ENCODE measurements around the gene ASCC1. TPM values are rescaled to one million over a fixed set of nuclear protein-coding genes. Genes with fewer than 3 reads are reported as not detected.

ASCC1 gene
- total RNA-seq, 2 donors from 2014 or later, result 27.2 to 37.0 TPM

DNA sequence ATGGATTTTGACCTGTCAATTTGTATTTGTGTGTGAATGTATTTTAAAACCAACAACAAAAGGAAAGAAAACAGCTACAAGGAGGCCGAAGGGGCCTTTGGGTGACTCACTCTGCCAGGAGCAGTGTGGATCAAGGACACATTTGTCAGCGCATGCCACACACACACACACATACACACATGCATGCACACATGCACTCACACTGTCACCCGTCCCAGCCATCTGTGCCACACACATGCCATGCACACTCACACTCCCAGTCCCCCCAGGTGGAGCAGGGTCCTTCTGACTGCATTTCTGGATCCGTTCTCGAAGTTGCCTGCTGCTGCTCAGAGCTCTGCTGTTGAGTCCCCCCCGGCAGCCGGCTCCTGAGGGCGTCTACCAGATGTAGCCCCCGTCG lies 153.7 kb downstream of the ASCC1 start:
- Histone ChIP-seq H3K4me3 (no peak overlapping the region), H3K36me3 (no peaks in the 10 kb centered on the region), H3K27ac (no peak overlapping the region), H3K27me3 (no peaks in the 10 kb centered on the region), H3K9me3 (no peaks in the 10 kb centered on the region), H3K4me1 (peaks cover 0 to 32% of the 10 kb centered on the region in 2 donors)
- TF ChIP-seq CTCF (IDR thresholded peaks at IDR 0.05), result no peak
- no peak for DNase-seq (ENCODE audit: low spot score)

GRCh38 chr10:72061930-72062329 lies 154.1 kb downstream of the ASCC1 start:
- Histone ChIP-seq H3K9me3 (no peaks in the 10 kb centered on the region), H3K4me3 (no peak overlapping the region), H3K27me3 (no peaks in the 10 kb centered on the region), H3K4me1 (peaks cover 0 to 32% of the 10 kb centered on the region in 2 donors), H3K36me3 (no peaks in the 10 kb centered on the region), H3K27ac (no peak overlapping the region)
- no peak for DNase-seq (ENCODE audit: low spot score)
- no peak for TF ChIP-seq CTCF (IDR thresholded peaks at IDR 0.05)

- DNase-seq (ENCODE audit: low spot score), result no peak
- H3K36me3 ChIP-seq, result no peaks in the 10 kb centered on the region
- H3K9me3 ChIP-seq, result no peaks in the 10 kb centered on the region
- peaks cover 0 to 27% of the 10 kb centered on the region in 2 donors for H3K4me1 ChIP-seq
- TF ChIP-seq CTCF (IDR thresholded peaks at IDR 0.05), result no peak
- H3K4me3 ChIP-seq, result no peak overlapping the region
- no peaks in the 10 kb centered on the region for H3K27me3 ChIP-seq
- H3K27ac ChIP-seq, result no peak overlapping the region
These were observed 154.6 kb downstream of the ASCC1 start for GRCh38 chr10:72061491-72061890.

- Histone ChIP-seq H3K9me3 (no peaks in the 10 kb centered on the region), H3K4me3 (no peak overlapping the region), H3K27me3 (no peaks in the 10 kb centered on the region), H3K27ac (no peak overlapping the region), H3K4me1 (peaks cover 0 to 27% of the 10 kb centered on the region in 2 donors), H3K36me3 (no peaks in the 10 kb centered on the region)
- TF ChIP-seq CTCF (IDR thresholded peaks at IDR 0.05), result no peak
- no peak for DNase-seq (ENCODE audit: low spot score)
These were observed 155.9 kb downstream of the ASCC1 start for GRCh38 chr10:72059843-72060822.

DNA sequence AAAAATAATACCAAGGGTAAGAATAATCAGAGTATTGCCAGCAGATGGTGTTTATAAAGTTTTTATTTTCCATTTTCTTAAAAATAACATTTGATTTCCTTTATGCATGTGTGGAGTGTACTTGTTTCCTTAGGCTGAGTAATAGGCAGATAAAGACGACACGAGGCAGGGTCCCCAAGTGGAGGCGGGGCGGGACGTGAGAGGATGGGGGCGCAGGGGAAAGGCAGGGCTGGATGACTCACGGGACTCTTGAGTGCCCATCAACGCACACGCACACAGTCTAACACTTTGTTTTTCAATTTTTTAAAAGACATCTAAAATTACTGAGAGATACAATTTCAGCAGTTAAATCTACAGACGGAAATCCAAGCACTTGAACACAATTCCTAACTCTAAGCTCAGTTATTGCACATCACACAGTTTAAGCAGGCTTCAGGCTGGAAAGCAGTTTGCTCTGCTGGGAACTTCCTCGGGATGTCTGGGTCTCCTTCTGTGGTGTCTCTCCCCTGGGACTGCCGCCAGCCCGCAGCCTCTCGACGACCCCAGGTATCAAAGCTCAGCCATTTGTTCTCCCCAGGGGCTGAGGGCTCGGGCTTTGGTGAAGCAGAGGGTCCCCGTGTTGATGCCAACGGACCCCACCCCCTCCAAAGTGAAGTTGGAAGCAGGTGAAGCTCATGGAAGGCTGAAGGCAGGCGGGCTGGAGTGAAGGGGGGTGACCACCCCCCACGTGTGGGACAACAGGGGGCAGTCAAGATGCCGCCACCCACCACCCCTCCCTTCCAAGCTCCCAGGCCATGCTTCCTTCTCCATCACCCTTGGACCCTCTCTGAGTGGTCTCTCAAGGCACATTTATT lies 156.9 kb downstream of the ASCC1 start:
- no peak overlapping the region for H3K27ac ChIP-seq
- no peaks in the 10 kb centered on the region for H3K9me3 ChIP-seq
- TF ChIP-seq CTCF (IDR thresholded peaks at IDR 0.05), result no peak
- DNase-seq (ENCODE audit: low spot score), result no peak
- no peaks in the 10 kb centered on the region for H3K27me3 ChIP-seq
- no peak overlapping the region for H3K4me3 ChIP-seq
- peaks cover 0 to 27% of the 10 kb centered on the region in 2 donors for H3K4me1 ChIP-seq
- no peaks in the 10 kb centered on the region for H3K36me3 ChIP-seq
